ENCODE results near the gene CARNS1. TPM values are rescaled to one million over a fixed set of nuclear protein-coding genes. Genes with fewer than 3 reads are reported as not detected.

The CARNS1 gene
- total RNA-seq, 3 donors from 2014 or later: 0.16 to 4.2 (median 0.66) TPM

DNA sequence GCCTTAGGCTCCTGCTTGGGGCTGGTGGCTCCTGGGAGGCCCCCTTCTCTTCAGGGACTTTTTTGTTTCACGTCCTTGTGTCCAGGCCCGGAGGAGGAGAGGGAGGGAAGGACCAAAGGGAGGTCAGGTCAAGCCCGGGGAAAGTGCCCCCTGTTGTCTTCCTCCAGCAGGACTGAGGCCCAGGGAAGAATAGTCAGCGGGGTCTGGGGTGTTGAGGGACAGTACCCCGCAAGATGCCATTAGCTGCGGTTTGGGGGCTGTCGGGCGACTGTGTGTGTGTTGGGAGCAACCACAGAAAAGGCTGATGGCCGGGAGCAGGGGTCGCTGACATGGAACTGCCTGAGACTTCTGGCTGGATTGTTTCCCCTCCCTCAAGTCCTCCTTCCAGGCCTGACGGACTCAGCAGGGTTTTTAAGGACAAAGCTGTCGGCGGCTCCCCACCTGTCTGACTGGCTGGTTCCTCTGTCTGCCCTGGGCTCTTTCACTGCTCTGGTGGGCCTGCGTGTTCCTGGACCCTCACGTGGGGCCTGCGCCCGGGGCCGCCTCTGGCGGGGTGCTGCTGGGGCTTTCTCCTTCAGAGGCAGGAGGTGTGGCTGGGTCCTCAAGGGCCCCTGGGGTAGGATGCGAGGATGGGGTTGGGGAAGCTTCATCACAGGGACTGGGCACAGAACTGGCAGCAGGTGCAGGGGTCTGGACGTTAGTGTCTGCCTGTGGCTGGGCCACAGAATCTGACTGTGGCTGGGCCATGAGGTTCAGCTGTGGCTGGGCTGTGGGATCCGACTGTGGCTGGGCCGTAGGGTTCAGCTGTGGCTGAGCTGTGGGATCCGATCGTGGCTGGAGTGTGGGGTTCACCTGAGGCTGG lies 35.5 kb downstream of the CARNS1 start:
- Histone ChIP-seq H3K9me3 (no peaks in the 10 kb centered on the region), H3K4me1 (no peaks in the 10 kb centered on the region), H3K27ac (peak overlapping the region in 1 of 2 donors; percentile 76), H3K36me3 (no peaks in the 10 kb centered on the region), H3K27me3 (peaks cover 0 to 2% of the 10 kb centered on the region in 2 donors), H3K4me3 (no peak overlapping the region)
- DNase-seq (ENCODE audit: low spot score in 2 of 2): no peak
- TF ChIP-seq POLR2AphosphoS5 (IDR thresholded peaks at IDR 0.05): no peak
- TF ChIP-seq POLR2A (IDR thresholded peaks at IDR 0.05): no peak
- TF ChIP-seq, protein P1, sequence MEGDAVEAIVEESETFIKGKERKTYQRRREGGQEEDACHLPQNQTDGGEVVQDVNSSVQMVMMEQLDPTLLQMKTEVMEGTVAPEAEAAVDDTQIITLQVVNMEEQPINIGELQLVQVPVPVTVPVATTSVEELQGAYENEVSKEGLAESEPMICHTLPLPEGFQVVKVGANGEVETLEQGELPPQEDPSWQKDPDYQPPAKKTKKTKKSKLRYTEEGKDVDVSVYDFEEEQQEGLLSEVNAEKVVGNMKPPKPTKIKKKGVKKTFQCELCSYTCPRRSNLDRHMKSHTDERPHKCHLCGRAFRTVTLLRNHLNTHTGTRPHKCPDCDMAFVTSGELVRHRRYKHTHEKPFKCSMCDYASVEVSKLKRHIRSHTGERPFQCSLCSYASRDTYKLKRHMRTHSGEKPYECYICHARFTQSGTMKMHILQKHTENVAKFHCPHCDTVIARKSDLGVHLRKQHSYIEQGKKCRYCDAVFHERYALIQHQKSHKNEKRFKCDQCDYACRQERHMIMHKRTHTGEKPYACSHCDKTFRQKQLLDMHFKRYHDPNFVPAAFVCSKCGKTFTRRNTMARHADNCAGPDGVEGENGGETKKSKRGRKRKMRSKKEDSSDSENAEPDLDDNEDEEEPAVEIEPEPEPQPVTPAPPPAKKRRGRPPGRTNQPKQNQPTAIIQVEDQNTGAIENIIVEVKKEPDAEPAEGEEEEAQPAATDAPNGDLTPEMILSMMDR (IDR thresholded peaks at IDR 0.05): no peak
- intact Hi-C loops (cut with DNase I; ENCODE audit: low total_unique reads): no loop called here

DNA sequence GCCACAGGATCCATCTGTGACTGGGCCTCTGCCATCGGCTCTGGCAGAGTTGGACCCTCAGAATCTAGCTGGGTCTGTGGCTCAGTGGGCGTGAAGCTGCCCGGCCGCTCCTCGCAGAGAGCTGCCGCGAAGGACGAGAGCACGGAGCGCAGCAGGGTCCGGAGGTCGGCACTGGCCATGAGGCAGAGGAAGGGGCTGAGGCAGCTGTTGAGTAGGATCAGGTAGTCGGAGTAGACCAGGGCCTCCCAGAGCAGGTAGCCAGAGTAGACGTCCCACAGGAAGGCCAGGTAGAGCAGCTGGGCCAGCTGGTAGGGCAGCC lies 36.1 kb downstream of the CARNS1 start:
- TF ChIP-seq POLR2AphosphoS5 (IDR thresholded peaks at IDR 0.05): no peak
- TF ChIP-seq, protein P1 (IDR thresholded peaks at IDR 0.05): no peak
- TF ChIP-seq POLR2A (IDR thresholded peaks at IDR 0.05): no peak
- no peak for DNase-seq (ENCODE audit: low spot score in 2 of 2)
- no peaks in the 10 kb centered on the region for H3K36me3 ChIP-seq
- no peak overlapping the region for H3K4me3 ChIP-seq
- no peaks in the 10 kb centered on the region for H3K4me1 ChIP-seq
- intact Hi-C loops (cut with DNase I; ENCODE audit: low total_unique reads): no loop called here
- H3K27ac ChIP-seq: peak overlapping the region; percentile 62 to 76
- peaks cover 0 to 2% of the 10 kb centered on the region in 2 donors for H3K27me3 ChIP-seq
- H3K9me3 ChIP-seq: no peaks in the 10 kb centered on the region

DNA sequence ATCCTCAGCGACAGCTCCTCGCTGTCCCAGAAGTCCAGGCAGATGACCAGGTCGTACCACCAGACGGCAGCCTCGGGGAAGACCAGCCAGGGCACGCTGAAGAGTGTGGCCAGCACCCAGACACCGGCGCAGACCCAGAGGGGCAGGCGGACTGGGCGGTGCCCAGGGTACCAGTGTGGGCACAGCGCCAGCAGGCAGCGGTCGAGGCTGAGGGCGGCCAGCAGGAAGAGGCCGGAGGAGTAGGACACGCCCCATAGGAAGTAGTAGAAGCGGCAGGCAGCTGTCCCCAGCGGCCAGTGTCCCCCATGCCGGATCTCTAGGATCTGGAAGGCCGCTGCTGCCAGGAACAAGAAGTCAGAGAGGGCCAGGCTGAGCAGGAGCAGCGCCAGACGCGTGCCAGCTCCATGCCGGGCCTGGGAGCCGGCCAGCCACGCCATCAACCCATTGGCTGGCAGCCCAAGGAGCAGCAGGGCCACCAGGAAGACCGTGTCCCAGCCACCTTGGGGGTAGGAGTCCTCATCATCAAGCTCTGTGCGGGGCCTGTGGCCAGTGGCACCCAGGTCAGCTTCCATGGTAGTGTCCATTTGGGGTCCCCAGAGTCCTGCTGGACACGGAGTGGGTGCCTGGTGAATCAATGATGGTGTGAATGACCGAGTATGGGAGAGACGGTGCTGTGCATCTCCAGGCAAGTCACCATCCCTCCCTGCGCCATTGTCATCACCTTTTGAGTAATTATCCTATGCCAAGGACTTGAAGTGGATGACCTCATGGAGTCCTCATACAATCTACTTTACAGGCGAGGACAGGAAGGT lies 36.9 kb downstream of the CARNS1 start, which contains the start of gene GPR152:
Gene GPR152, minus strand, starts transcription at position 589 of the 812 bp plus-strand sequence. Its CDS starts 5 bp downstream, at position 584.
- Histone ChIP-seq H3K4me3 (peak within 1 kb of the TSS; percentile 12 to 52 (median 26)), H3K9me3 (no peaks in the 10 kb centered on the region), H3K4me1 (no peaks in the 10 kb centered on the region), H3K27me3 (peaks cover 0 to 2% of the 10 kb centered on the region in 2 donors), H3K27ac (peak within 1 kb of the TSS; percentile 62 to 76), H3K36me3 (no peaks in the 10 kb centered on the region)
- DNase-seq (ENCODE audit: low spot score in 2 of 2): no peak
- intact Hi-C loops (cut with DNase I; ENCODE audit: low total_unique reads): no loop called here
- TF ChIP-seq, protein P1 (IDR thresholded peaks at IDR 0.05): peak in 1 of 3 donors; percentile 11
- no peak for TF ChIP-seq POLR2AphosphoS5 (IDR thresholded peaks at IDR 0.05)

DNA sequence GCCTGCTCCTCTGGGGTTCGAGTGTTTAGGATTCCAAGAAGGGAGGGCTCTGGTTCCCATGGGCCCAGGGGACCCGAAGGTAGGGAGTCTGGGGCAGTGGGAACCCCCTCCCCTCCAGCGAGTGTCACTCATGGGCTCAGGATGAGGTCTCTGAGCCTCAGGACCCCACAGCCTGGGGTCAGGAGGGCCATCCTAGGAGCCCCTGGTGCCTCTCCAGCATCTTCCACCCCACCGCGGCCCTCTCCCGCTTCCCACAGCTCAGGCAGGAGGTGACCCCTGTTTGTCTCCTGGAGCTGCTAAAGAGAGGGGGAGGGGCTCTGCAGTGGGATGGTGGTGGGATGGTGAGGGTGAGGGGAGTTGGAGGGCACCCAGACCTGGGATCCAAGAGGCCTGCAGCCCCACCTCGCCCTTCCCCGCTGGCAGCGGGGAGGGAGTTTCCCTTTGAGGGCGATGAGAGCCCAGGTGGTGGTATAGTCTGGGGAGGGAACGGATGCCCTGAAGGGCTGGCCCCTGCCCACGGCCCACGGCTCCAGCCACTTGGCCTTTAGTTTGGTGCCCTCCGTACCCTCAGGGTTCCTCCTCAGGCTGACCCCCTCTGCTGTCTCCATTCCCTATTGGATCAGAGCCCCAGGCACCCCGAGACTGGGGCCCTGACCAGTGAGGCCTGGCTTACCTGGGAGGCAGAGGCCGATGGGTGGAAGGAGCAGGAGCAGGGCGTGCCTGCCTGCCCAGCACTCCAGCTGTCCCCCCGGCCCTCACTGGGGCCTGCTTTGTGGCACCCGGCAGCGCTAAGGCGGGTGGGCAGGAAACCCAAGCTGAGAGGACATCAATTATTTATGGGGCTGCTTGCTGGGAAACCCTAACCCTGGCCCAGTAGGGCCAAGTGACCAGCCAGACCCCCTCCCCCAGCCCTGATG lies 38.6 kb downstream of the CARNS1 start:
- intact Hi-C loops (cut with DNase I; ENCODE audit: low total_unique reads): no loop called here
- TF ChIP-seq, protein P1 (IDR thresholded peaks at IDR 0.05): no peak
- TF ChIP-seq POLR2AphosphoS5 (IDR thresholded peaks at IDR 0.05): no peak
- no peak for TF ChIP-seq POLR2A (IDR thresholded peaks at IDR 0.05)
- H3K4me3 ChIP-seq: no peak overlapping the region
- no peak for DNase-seq (ENCODE audit: low spot score in 2 of 2)
- H3K27me3 ChIP-seq: peaks cover 0 to 2% of the 10 kb centered on the region in 2 donors
- H3K4me1 ChIP-seq: no peaks in the 10 kb centered on the region
- H3K27ac ChIP-seq: no peak overlapping the region
- no peaks in the 10 kb centered on the region for H3K9me3 ChIP-seq
- no peaks in the 10 kb centered on the region for H3K36me3 ChIP-seq

Measured in breast epithelium (tissue), 4 donors.